GM23338 (cell line): Measurements from ENCODE around the gene ETV6. TPM values are rescaled to one million over a fixed set of nuclear protein-coding genes. Genes with fewer than 3 reads are reported as not detected.

ENCODE experiments used
- ATAC-seq: fragments of 200-7000 bp; cut with Tn5 transposase; 3 replicates; pipeline ENCODE4 v1.9.1; 2020
- DNase-seq: peaks from one replicate; pipeline ENCODE4 v3.0.0-alpha.2; 2015; ENCODE audit warnings: low spot score
- H2AFZ ChIP-seq: fragments of 200-600 bp; sonication (generic); 2 replicates; pipeline ENCODE4 v1.8.0; 2016; ENCODE audit warnings: antibody characterized with exemption, mild to moderate bottlenecking, moderate library complexity
- H3F3A ChIP-seq: fragments of 200-600 bp; sonication (generic); replicated peaks from 2 replicates; pipeline ENCODE4 v1.8.0; 2017; ENCODE audit warnings: antibody characterized with exemption, mixed run types, low read depth
- H3K27ac ChIP-seq: fragments of 200-600 bp; sonication (generic); 2 replicates; pipeline ENCODE4 v1.6.1; 2016; ENCODE audit warnings: low read depth
- H3K27me3 ChIP-seq: fragments of 200-600 bp; sonication (generic); 2 replicates; pipeline ENCODE4 v1.8.0; 2016; ENCODE audit warnings: mild to moderate bottlenecking, mixed run types, moderate library complexity; ENCODE audit not compliant: insufficient read depth
- H3K36me3 ChIP-seq: fragments of 200-600 bp; sonication (generic); 2 replicates; pipeline ENCODE4 v1.8.0; 2016; ENCODE audit warnings: mild to moderate bottlenecking; ENCODE audit not compliant: insufficient read depth
- H3K4me1 ChIP-seq: fragments of 200-600 bp; sonication (generic); 2 replicates; pipeline ENCODE4 v1.8.0; 2016; ENCODE audit warnings: mild to moderate bottlenecking, moderate library complexity; ENCODE audit not compliant: insufficient read depth
- H3K4me2 ChIP-seq: fragments of 200-600 bp; sonication (generic); 2 replicates; pipeline ENCODE4 v1.7.1; 2017; ENCODE audit warnings: mixed run types
- H3K4me3 ChIP-seq: fragments of 200-600 bp; sonication (generic); 2 replicates; pipeline ENCODE4 v1.6.1; 2016; ENCODE audit warnings: mixed run types
- H3K79me2 ChIP-seq: fragments of 200-600 bp; sonication (generic); replicated peaks from 2 replicates; pipeline ENCODE4 v1.8.0; 2017; ENCODE audit warnings: mild to moderate bottlenecking; ENCODE audit not compliant: insufficient read depth
- H3K9me2 ChIP-seq: fragments of 200-600 bp; sonication (generic); 2 replicates; pipeline ENCODE4 v1.8.0; 2017; ENCODE audit not compliant: insufficient read depth
- H4K20me1 ChIP-seq: fragments of 200-600 bp; sonication (generic); replicated peaks from 2 replicates; pipeline ENCODE4 v1.8.0; 2017; ENCODE audit warnings: mild to moderate bottlenecking; ENCODE audit not compliant: insufficient read depth
- H3K27ac Mint-ChIP-seq: 2 replicates; pipeline ENCODE4 v1.8.0; 2020; ENCODE audit warnings: inconsistent platforms, mild to moderate bottlenecking, moderate library complexity, mixed read lengths
- H3K27me3 Mint-ChIP-seq: 3 replicates; pipeline ENCODE4 v1.8.0; 2022; ENCODE audit warnings: low read depth, mild to moderate bottlenecking, moderate library complexity, mixed read lengths, inconsistent platforms; ENCODE audit not compliant: insufficient read depth, poor library complexity
- H3K36me3 Mint-ChIP-seq: 3 replicates; pipeline ENCODE4 v1.8.0; 2021; ENCODE audit warnings: low read depth, mild to moderate bottlenecking, inconsistent platforms, moderate library complexity, mixed read lengths
- H3K4me1 Mint-ChIP-seq: 3 replicates; pipeline ENCODE4 v1.8.0; 2020; ENCODE audit warnings: mild to moderate bottlenecking, inconsistent platforms, mixed read lengths
- H3K4me3 Mint-ChIP-seq: 3 replicates; pipeline ENCODE4 v1.8.0; 2021; ENCODE audit warnings: moderate library complexity, mild to moderate bottlenecking, inconsistent platforms, mixed read lengths
- H3K9me3 Mint-ChIP-seq: 3 replicates; pipeline ENCODE4 v1.8.0; 2020; ENCODE audit warnings: moderate library complexity, mild to moderate bottlenecking, inconsistent platforms, mixed read lengths
- CTCF ChIP-seq, 2 experiments: fragments of 200-600 bp in 1 of 2; sonication (generic) in 1 of 2; conservative IDR thresholded peaks; 2 replicates each; pipeline versions ENCODE4 v1.5.1 to v1.6.1; 2016 to 2017; ENCODE audit warnings: antibody characterized with exemption in 2 of 2, low read depth in 2 of 2, mild to moderate bottlenecking in 2 of 2, moderate library complexity in 1 of 2
- EZH2 ChIP-seq: fragments of 200-600 bp; sonication (generic); IDR thresholded peaks from one replicate; pipeline ENCODE4 v1.8.0; 2017; ENCODE audit warnings: antibody characterized with exemption, mild to moderate bottlenecking, low read depth; ENCODE audit not compliant: unreplicated experiment
- JUNB ChIP-seq: IDR thresholded peaks from one replicate; pipeline ENCODE4 v1.6.1; 2016; ENCODE audit warnings: antibody characterized with exemption; ENCODE audit not compliant: unreplicated experiment
- NANOG ChIP-seq: IDR thresholded peaks from 2 replicates; pipeline ENCODE4 v1.6.1; 2016; ENCODE audit warnings: antibody characterized with exemption, borderline replicate concordance
- POLR2AphosphoS5 ChIP-seq: IDR thresholded peaks from 2 replicates; pipeline ENCODE4 v1.6.1; 2016; ENCODE audit warnings: antibody characterized with exemption, low read depth
- ZNF114 ChIP-seq: fragments of 250-450 bp; sonication (Bioruptor Pico); IDR thresholded peaks from 2 replicates; pipeline ENCODE4 v1.5.0; 2020; ENCODE audit warnings: mild to moderate bottlenecking, moderate library complexity
- polyA plus RNA-seq: library from polyadenylated mRNA; unstranded; fragments of >200 nt; fragmentation: Nextera tagmentation; extraction: Ambion mirVana; gene quantifications from 2 replicates; pipeline ENCODE4 v1.2.1, GENCODE V29; 2016
- total RNA-seq: library from RNA; depleted of rRNA; stranded (reverse); fragments of >200 nt; shearing (Covaris generic); gene quantifications from 2 replicates; pipeline ENCODE4 v1.2.3, GENCODE V29; 2014

The ETV6 gene
- total and polyA plus RNA-seq, 2 experiments from 2014 or later: 7.5 to 15.1 TPM

- H3K36me3 Mint-ChIP-seq: peaks cover 18% of the 10 kb centered on the region; the same call in 2 of the 3 replicates
- H4K20me1 ChIP-seq: no peaks in the 10 kb centered on the region
- no peaks in the 10 kb centered on the region for H3K27me3 ChIP-seq
- no peak overlapping the region for H3K4me3 ChIP-seq
- H3K27me3 Mint-ChIP-seq: no peaks in the 10 kb centered on the region
- no peak overlapping the region for H3K4me3 Mint-ChIP-seq
- H3K27ac Mint-ChIP-seq: no peak overlapping the region
- H3K27ac ChIP-seq: no peak overlapping the region
- no peak for DNase-seq
- no peak for TF ChIP-seq EZH2
- no peak for TF ChIP-seq NANOG
- no peak for TF ChIP-seq ZNF114
- H3K4me2 ChIP-seq: no peak overlapping the region
- no peaks in the 10 kb centered on the region for H3K79me2 ChIP-seq
- H3F3A ChIP-seq: no peaks in the 10 kb centered on the region
- H3K4me1 ChIP-seq: no peaks in the 10 kb centered on the region
- peaks cover 10% of the 10 kb centered on the region for H3K9me2 ChIP-seq
- no peak for ATAC-seq
- H3K36me3 ChIP-seq: no peaks in the 10 kb centered on the region
- H3K4me1 Mint-ChIP-seq: peaks cover 8% of the 10 kb centered on the region; the same call in 2 of the 3 replicates
- H3K9me3 Mint-ChIP-seq: no peaks in the 10 kb centered on the region
- no peak overlapping the region for H2AFZ ChIP-seq
These were observed 234.6 kb downstream of the ETV6 start for GRCh38 chr12:11884116-11884515.

DNA sequence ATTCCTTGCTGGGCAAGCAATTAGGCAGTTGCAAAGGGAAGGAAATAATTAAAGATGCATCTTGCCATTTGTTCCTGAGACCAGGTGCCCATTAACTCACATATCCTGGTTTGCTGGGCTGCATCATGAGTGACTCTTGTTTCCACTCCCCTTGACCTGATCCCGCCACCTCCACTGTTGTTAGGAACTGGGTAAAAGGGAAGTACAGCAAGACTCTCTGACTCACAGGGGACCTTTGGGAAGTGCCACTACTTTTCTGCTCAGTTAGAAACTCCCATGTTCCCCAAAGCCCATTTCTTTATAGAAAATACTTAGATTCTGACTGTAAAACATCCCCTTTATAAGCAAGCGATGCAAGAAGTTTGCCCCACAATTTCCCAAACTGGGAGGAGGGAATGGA lies 235.2 kb downstream of the ETV6 start:
- no peaks in the 10 kb centered on the region for H3K79me2 ChIP-seq
- H3K4me1 ChIP-seq: no peaks in the 10 kb centered on the region
- no peaks in the 10 kb centered on the region for H3F3A ChIP-seq
- Mint-ChIP-seq H3K4me3 (no peak overlapping the region), H3K36me3 (peaks cover 18% of the 10 kb centered on the region; the same call in 2 of the 3 replicates), H3K27me3 (no peaks in the 10 kb centered on the region), H3K27ac (no peak overlapping the region), H3K4me1 (peaks cover 5% of the 10 kb centered on the region; the same call in 2 of the 3 replicates), H3K9me3 (no peaks in the 10 kb centered on the region)
- no peak overlapping the region for H3K27ac ChIP-seq
- H3K36me3 ChIP-seq: no peaks in the 10 kb centered on the region
- TF ChIP-seq JUNB: no peak
- no peak for TF ChIP-seq POLR2AphosphoS5
- no peaks in the 10 kb centered on the region for H4K20me1 ChIP-seq
- H3K4me3 ChIP-seq: no peak overlapping the region
- ATAC-seq: no peak
- peaks cover 10% of the 10 kb centered on the region for H3K9me2 ChIP-seq
- H3K27me3 ChIP-seq: no peaks in the 10 kb centered on the region
- no peak overlapping the region for H3K4me2 ChIP-seq
- DNase-seq: no peak
- H2AFZ ChIP-seq: no peak overlapping the region

DNA sequence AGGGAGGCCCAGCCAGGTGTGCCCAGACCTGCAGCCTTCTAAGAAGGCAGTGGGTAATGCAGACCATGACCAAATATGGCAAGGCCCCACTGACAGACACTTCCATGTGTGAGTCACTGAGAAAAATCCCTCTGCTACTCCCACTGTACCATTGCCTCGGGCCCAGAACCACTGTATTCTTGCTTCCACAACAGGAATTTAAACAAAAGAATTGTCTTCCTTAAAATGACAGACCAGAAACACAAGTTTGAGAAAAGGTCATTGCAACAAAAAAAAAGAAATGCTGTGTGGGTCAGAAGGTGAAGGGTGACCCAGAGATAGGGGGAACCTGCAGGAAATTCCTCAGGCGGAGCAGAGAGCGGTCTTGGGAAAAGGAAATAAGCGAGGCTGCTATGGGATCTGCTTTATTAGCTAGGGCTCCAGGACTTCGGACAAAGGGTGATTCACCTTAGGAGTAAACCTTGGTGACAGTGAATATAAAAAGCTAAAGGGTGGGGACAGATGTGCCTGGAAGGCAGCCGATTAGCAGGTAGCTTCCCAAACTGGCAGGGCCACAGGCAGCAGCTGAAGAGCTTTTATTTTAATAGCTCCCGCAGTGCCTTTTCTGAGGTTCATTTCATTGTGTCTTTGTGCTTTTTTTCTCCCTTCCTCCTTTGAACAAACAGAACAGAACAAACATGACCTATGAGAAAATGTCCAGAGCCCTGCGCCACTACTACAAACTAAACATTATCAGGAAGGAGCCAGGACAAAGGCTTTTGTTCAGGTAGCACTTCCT lies 236.0 kb downstream of the ETV6 start:
- Mint-ChIP-seq H3K36me3 (peaks cover 17% of the 10 kb centered on the region; the same call in 2 of the 3 replicates), H3K4me3 (no peak overlapping the region), H3K4me1 (peaks cover 5% of the 10 kb centered on the region; the same call in 2 of the 3 replicates), H3K9me3 (no peaks in the 10 kb centered on the region), H3K27ac (peak overlapping the region; percentile 32), H3K27me3 (no peaks in the 10 kb centered on the region)
- Histone ChIP-seq H3K9me2 (peaks cover 8% of the 10 kb centered on the region), H3K4me3 (no peak overlapping the region), H3K27me3 (no peaks in the 10 kb centered on the region), H3K79me2 (no peaks in the 10 kb centered on the region), H3K4me1 (no peaks in the 10 kb centered on the region), H3K27ac (0 out of 2 replicates have a peak overlapping the region, but pooled peaks have one; percentile 6), H3K4me2 (no peak overlapping the region), H3F3A (no peaks in the 10 kb centered on the region), H4K20me1 (no peaks in the 10 kb centered on the region), H3K36me3 (no peaks in the 10 kb centered on the region), H2AFZ (no peak overlapping the region)
- ATAC-seq: peak; percentile 43; the same call in 2 of the 3 replicates
- no peak for DNase-seq
- no peak for TF ChIP-seq JUNB
- no peak for TF ChIP-seq CTCF (conservative IDR thresholded peaks at IDR 0.05; ENCODE audit: low read depth in 2 of 2)
- no peak for TF ChIP-seq POLR2AphosphoS5
